Measurements from ENCODE around the gene FRAT2. TPM values are rescaled to one million over a fixed set of nuclear protein-coding genes. Genes with fewer than 3 reads are reported as not detected.

Gene FRAT2
- total RNA-seq, 8 experiments from 2014 or later: 6.4 to 14.9 (median 12.7) TPM

- in situ Hi-C loops (cut with MboI; ENCODE audit: low pct_unique_long_range_greater_than_20kb in 2 of 9, low sequenced_read_pairs in 9 of 9, unreplicated experiment in 9 of 9): no loop called here
- Histone ChIP-seq H3K27ac (no peak overlapping the region), H3K4me1 (replicated peaks in 1 of 2) (no peaks in the 10 kb centered on the region), H3K4me3 (no peak overlapping the region)
- WGBS, 10 experiments: 82 to 100% (median 96%) methylated on average over 3 to 19 of the region's 19 CpGs
- no peak for ATAC-seq (replicated peaks in 6 of 8)
Observed at GRCh38 chr10:97365761-97366351, 31.3 kb upstream of the FRAT2 start.

- ATAC-seq (replicated peaks in 6 of 8): no peak
- 80 to 100% (median 98%) methylated on average over 1 to 3 of the region's 4 CpGs; no CpG with 5 or more reads in 4 of the 10 experiments for WGBS, 10 experiments
- in situ Hi-C loops (cut with MboI; ENCODE audit: low pct_unique_long_range_greater_than_20kb in 2 of 9, low sequenced_read_pairs in 9 of 9, unreplicated experiment in 9 of 9): no loop called here
Observed at GRCh38 chr10:97363071-97363470, 28.5 kb upstream of the FRAT2 start.

GRCh38 chr10:97362310-97363033 lies 27.9 kb upstream of the FRAT2 start:
- ATAC-seq (replicated peaks in 6 of 8): peak in 4 of 8 experiments; percentile 24 to 42 (median 30)
- Histone ChIP-seq H3K4me1 (replicated peaks in 1 of 2) (no peaks in the 10 kb centered on the region), H3K4me3 (no peak overlapping the region), H3K27ac (no peak overlapping the region)
- 29 to 100% (median 88%) methylated on average over 1 to 7 of the region's 11 CpGs; no CpG with 5 or more reads in 1 of the 10 experiments for WGBS, 10 experiments
- in situ Hi-C loops (cut with MboI; ENCODE audit: low pct_unique_long_range_greater_than_20kb in 2 of 9, low sequenced_read_pairs in 9 of 9, unreplicated experiment in 9 of 9): no loop called here

More at GRCh38 chr10:97363071-97363470, 28.5 kb upstream of the FRAT2 start:
- Histone ChIP-seq H3K4me1 (replicated peaks in 1 of 2) (no peaks in the 10 kb centered on the region), H3K4me3 (no peak overlapping the region), H3K27ac (no peak overlapping the region)

GRCh38 chr10:97361537-97361901 lies 27.0 kb upstream of the FRAT2 start:
- H3K4me3 ChIP-seq: no peak overlapping the region
- no peaks in the 10 kb centered on the region for H3K4me1 ChIP-seq (replicated peaks in 1 of 2)
- 100% methylated on average over 1 of the region's 11 CpGs; no CpG with 5 or more reads in 9 of the 10 experiments for WGBS, 10 experiments
- ATAC-seq (replicated peaks in 6 of 8): no peak
- H3K27ac ChIP-seq: no peak overlapping the region
- in situ Hi-C loops (cut with MboI; ENCODE audit: low pct_unique_long_range_greater_than_20kb in 2 of 9, low sequenced_read_pairs in 9 of 9, unreplicated experiment in 9 of 9): no loop called here

GRCh38 chr10:97360705-97361536 lies 26.4 kb upstream of the FRAT2 start:
- ATAC-seq (replicated peaks in 6 of 8): peak in 3 of 8 experiments; percentile 89 to 94 (median 93)

GRCh38 chr10:97358781-97359180 lies 24.3 kb upstream of the FRAT2 start:
- 67 to 100% (median 80%) methylated on average over 1 to 2 of the region's 3 CpGs; no CpG with 5 or more reads in 4 of the 10 experiments for WGBS, 10 experiments
- no peak overlapping the region for H3K27ac ChIP-seq
- ATAC-seq (replicated peaks in 6 of 8): no peak
- no peak overlapping the region for H3K4me3 ChIP-seq
- no peaks in the 10 kb centered on the region for H3K4me1 ChIP-seq (replicated peaks in 1 of 2)
- in situ Hi-C loops (cut with MboI; ENCODE audit: low pct_unique_long_range_greater_than_20kb in 2 of 9, low sequenced_read_pairs in 9 of 9, unreplicated experiment in 9 of 9): no loop called here

More at GRCh38 chr10:97360705-97361536, 26.4 kb upstream of the FRAT2 start:
- 37 to 100% (median 95%) methylated on average over 1 to 4 of the region's 11 CpGs; no CpG with 5 or more reads in 1 of the 10 experiments for WGBS, 10 experiments
- H3K4me3 ChIP-seq: no peak overlapping the region
- no peaks in the 10 kb centered on the region for H3K4me1 ChIP-seq (replicated peaks in 1 of 2)
- H3K27ac ChIP-seq: no peak overlapping the region
- in situ Hi-C loops (cut with MboI; ENCODE audit: low pct_unique_long_range_greater_than_20kb in 2 of 9, low sequenced_read_pairs in 9 of 9, unreplicated experiment in 9 of 9): no loop called here

- in situ Hi-C loops (cut with MboI; ENCODE audit: low pct_unique_long_range_greater_than_20kb in 2 of 9, low sequenced_read_pairs in 9 of 9, unreplicated experiment in 9 of 9): no loop called here
- WGBS, 10 experiments: 80 to 100% (median 100%) methylated on average over 2 to 4 of the region's 4 CpGs; no CpG with 5 or more reads in 3 of the 10 experiments
- H3K4me1 ChIP-seq (replicated peaks in 1 of 2): no peaks in the 10 kb centered on the region
- no peak overlapping the region for H3K4me3 ChIP-seq
- ATAC-seq (replicated peaks in 6 of 8): no peak
- H3K27ac ChIP-seq: no peak overlapping the region
Observed at GRCh38 chr10:97358349-97358748, 23.8 kb upstream of the FRAT2 start.

- H3K4me1 ChIP-seq (replicated peaks in 1 of 2): no peaks in the 10 kb centered on the region
- no peak overlapping the region for H3K27ac ChIP-seq
- WGBS, 10 experiments: 50 to 100% methylated on average over 1 to 2 of the region's 7 CpGs; no CpG with 5 or more reads in 8 of the 10 experiments
- in situ Hi-C loops (cut with MboI; ENCODE audit: low pct_unique_long_range_greater_than_20kb in 2 of 9, low sequenced_read_pairs in 9 of 9, unreplicated experiment in 9 of 9): no loop called here
- ATAC-seq (replicated peaks in 6 of 8): no peak
- H3K4me3 ChIP-seq: no peak overlapping the region
Observed at GRCh38 chr10:97356918-97357317, 22.4 kb upstream of the FRAT2 start.

GRCh38 chr10:97356318-97356914 lies 21.9 kb upstream of the FRAT2 start:
- 50 to 100% (median 78%) methylated on average over 1 to 4 of the region's 6 CpGs; no CpG with 5 or more reads in 4 of the 10 experiments for WGBS, 10 experiments
- no peak overlapping the region for H3K4me3 ChIP-seq
- H3K27ac ChIP-seq: no peak overlapping the region
- in situ Hi-C loops (cut with MboI; ENCODE audit: low pct_unique_long_range_greater_than_20kb in 2 of 9, low sequenced_read_pairs in 9 of 9, unreplicated experiment in 9 of 9): no loop called here
- no peak for ATAC-seq (replicated peaks in 6 of 8)
- H3K4me1 ChIP-seq (replicated peaks in 1 of 2): no peaks in the 10 kb centered on the region

GRCh38 chr10:97355571-97355975 lies 21.0 kb upstream of the FRAT2 start:
- Histone ChIP-seq H3K27ac (no peak overlapping the region), H3K4me3 (no peak overlapping the region), H3K4me1 (replicated peaks in 1 of 2) (no peaks in the 10 kb centered on the region)
- 10 to 100% (median 83%) methylated on average over 1 to 4 of the region's 5 CpGs; no CpG with 5 or more reads in 3 of the 10 experiments for WGBS, 10 experiments
- in situ Hi-C loops (cut with MboI; ENCODE audit: low pct_unique_long_range_greater_than_20kb in 2 of 9, low sequenced_read_pairs in 9 of 9, unreplicated experiment in 9 of 9): no loop called here
- peak in 3 of 8 experiments; percentile 17 to 46 (median 27) for ATAC-seq (replicated peaks in 6 of 8)

- ATAC-seq (replicated peaks in 6 of 8): peak in 2 of 8 experiments; percentile 78 to 82
- no peak overlapping the region for H3K4me3 ChIP-seq
- WGBS, 10 experiments: 43 to 100% (median 82%) methylated on average over 3 to 4 of the region's 4 CpGs; no CpG with 5 or more reads in 5 of the 10 experiments
- in situ Hi-C loops (cut with MboI; ENCODE audit: low pct_unique_long_range_greater_than_20kb in 2 of 9, low sequenced_read_pairs in 9 of 9, unreplicated experiment in 9 of 9): no loop called here
- no peak overlapping the region for H3K27ac ChIP-seq
- no peaks in the 10 kb centered on the region for H3K4me1 ChIP-seq (replicated peaks in 1 of 2)
Observed at GRCh38 chr10:97353945-97354344, 19.4 kb upstream of the FRAT2 start.

- no peaks in the 10 kb centered on the region for H3K4me1 ChIP-seq (replicated peaks in 1 of 2)
- H3K27ac ChIP-seq: no peak overlapping the region
- no peak for ATAC-seq (replicated peaks in 6 of 8)
- no peak overlapping the region for H3K4me3 ChIP-seq
- in situ Hi-C loops (cut with MboI; ENCODE audit: low pct_unique_long_range_greater_than_20kb in 2 of 9, low sequenced_read_pairs in 9 of 9, unreplicated experiment in 9 of 9): no loop called here
- 75 to 100% (median 87%) methylated on average over 1 to 7 of the region's 12 CpGs; no CpG with 5 or more reads in 1 of the 10 experiments for WGBS, 10 experiments
Observed at GRCh38 chr10:97349752-97350513, 15.4 kb upstream of the FRAT2 start.
